ENCODE results near the gene AQP2.

Gene AQP2

DNA sequence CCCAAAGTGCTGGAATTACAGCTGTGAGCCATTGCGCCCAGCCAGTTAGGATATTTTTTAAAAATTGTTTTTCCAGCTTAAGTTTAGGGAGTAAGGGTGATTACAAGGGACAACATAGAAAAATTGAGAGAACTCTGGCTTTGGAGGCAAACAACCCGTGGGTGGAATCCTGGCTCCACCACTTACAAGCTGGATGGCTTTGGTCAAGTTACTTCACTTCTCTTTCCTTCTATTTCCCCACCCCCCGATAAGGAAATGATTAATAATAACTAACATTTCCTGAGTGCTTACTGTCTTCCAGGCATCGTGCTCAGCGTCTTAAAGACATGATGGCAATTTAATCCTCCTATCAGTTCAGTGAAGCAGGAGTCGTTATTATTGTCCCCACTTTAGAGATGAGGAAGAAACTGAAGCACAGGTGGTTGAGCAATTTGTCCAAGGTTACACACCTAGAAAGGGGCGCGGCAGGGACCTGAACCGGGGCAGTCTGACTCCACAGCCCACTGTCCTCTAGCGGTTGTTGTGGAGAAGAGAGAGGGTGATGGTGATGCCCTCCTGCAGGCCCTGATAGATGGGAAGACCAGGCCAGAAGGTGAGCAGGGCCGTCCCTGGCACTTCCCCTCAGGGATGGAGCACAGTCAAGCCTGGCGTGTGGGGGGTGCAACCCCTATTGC lies 30.2 kb upstream of the AQP2 start:
- DNase-seq (ENCODE audit: low read depth in 1 of 2, low spot score in 1 of 2), result no peak

DNA sequence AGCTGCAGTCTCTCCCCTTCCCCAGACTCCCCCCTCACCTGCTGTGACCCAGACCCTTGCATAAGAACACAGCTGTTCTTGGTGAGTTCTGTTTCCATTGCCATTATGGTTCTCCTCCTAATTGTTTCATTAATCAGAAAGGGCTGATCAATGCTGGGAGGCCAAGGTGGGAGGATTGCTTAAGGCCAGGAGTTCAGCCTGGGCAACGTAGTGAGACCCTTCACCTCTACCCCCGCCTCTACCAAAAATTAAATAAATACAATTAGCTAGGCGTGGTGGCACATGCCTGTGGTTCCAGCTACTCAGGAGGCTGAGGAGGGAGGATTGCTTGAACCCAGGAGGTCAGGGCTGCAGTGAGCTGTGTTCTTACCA lies 29.6 kb upstream of the AQP2 start:
- DNase-seq (ENCODE audit: low read depth in 1 of 2, low spot score in 1 of 2), result no peak

DNA sequence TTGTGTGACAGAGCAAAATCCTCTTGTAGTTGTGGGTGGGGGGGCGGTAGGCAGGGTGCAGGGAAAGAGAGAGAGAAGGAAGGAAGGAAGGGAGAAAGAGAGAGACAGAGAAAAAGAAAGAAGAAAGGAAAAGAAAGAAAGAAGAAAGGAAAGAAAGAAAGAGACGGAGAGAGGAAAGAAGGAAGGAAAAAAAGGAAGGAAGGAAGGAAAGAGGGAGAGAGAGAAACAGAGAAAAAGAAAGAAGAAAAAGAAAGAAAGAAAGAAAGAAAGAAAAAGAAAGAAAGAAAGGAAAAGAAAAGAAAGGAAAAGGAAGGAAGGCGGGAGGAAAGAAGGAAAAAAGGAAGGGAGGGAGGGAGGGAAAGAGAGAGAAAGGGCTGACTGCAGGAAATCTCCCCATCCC lies 29.2 kb upstream of the AQP2 start:
- no peak for DNase-seq (ENCODE audit: low read depth in 1 of 2, low spot score in 1 of 2)

DNA sequence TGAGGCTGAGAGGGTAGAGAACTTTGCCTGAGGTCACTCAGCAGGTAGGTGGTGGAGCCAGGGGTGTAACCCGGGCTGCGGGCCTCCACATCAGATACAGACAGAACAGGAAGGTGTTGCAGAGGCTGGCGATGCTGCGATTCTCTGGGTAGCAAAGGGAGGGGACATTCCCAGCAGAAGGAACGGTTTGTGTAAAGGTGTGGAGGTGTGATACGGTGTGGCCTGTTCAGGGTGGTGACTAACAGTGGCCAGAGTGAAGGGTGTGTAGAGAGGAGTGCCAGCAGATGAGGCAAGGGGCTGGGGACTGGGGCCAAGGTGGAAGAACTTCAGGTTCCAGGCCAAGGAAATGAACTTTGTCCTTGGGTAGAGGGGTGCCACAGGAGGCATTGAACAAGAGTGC lies 28.6 kb upstream of the AQP2 start:
- DNase-seq (ENCODE audit: low read depth in 1 of 2, low spot score in 1 of 2), result no peak

DNA sequence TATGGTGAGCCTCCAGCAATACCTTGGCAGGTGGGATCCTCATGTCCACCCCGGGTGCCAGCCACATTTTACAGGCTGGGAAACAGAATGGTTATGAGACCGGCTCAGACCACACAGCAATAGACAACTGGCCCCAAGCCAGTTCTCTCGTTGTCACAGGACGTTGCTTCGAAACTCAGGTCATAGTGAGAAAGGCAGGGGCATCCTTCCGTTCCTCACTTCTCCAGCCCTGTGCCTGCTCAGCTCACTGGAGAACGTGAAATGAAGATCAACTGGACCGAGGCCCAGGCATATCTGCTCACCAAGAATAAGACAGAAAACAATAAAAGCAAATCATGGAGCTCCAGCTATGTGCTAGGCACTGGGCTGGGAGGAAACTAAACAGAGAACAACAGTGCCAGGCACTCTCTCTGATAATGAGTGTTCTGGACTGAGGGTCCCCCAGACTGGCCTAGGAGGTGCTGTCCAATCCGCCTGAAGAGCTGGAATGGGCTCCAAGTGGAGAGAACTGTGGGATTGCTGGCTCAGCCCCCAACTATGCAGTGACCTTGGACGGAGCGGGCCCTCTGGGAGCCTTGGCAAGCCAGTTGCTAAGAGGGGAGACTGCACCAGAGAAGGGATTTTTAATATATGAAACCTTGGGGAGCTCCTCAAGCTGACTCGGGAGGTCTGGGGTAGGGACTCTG lies 28.0 kb upstream of the AQP2 start:
- DNase-seq (ENCODE audit: low read depth in 1 of 2, low spot score in 1 of 2), result no peak

DNA sequence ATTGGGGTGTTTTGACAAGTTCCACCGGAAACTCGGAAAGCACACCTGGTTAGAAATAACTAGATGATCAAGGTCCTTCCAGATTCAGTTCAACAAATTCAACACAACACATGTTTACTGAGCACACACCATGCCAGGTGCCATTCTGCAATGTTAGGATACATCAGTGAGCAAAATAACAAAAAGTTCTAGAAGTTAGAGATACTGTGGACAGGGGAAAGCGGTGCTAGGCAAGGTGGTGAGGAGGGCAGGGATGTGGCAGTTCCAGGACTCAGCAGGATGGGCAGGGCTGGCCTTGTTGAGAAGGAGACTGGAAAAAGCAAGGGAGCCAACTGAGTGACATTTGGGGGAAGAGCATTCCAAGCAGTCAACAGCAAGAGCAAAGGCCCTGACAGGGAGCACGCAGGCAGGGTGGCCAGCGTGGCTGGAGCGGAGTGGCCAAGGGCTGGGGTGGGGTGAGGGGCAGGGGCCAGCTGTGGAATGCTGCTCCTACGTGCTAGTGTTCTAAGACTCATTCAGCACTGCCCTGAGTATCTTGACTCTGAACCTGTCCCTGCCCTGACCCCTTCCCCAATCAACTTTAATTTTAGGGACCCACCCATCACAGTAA lies 27.4 kb upstream of the AQP2 start:
- DNase-seq (ENCODE audit: low read depth in 1 of 2, low spot score in 1 of 2), result no peak

DNA sequence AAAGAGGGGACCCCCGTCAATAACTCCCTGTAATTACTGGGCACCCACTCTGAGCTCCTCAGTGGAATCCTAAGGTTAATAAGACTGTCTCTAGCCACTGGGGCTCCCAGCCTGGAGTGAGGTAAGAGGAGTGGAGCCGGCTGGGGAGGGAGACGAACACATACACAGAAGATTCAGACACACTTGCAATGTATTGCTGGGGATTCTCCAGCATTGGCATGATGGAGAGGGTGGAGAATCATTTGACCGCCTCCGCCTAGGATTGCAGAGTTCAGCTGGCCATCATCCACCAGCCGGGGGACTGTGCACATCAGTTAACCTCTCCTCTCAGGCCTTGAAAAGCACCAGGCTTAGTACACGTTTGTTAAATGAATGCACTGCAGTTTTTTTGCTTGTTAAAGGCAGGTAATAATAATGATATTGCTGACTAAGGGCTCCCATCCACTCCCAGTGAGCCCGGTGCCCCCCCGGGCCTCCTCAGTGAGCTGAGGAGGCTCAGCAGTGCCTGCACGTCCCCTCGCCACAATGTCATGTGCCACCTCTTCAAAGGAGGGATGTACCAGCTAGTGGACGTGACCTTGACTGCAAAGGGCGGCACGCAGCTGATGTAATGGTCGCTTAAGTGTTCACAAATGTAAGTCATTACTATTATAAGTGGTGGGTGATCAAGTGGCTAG lies 26.5 kb upstream of the AQP2 start:
- no peak for DNase-seq (ENCODE audit: low read depth in 1 of 2, low spot score in 1 of 2)

DNA sequence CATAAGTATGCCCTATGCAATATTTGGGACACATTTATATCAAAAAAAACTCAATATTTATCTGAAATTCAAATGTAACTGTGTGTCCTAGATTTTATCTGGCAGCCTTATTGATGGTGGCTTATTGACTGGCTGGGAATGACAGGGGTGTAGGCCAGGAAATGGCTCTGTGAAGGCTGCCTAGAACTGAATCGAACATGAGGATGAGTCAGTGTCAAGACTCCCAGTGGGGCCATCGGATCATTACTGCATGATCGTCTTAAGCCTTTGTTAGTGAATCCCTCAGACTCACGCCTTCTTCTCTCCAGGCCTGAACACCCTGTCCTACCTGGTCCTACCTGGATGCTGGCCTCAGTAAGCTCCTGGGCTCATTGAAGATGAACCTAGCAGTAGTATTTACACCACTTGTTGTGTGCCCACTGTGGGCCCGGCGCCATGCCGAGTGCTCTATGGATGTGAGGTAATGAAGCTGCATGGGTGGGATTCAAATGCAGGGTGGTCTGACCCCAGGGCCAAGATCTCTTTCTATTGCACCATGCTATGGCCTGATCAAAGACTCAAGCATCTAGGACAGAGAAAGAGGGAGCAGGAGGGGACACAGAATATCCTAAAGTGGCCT lies 25.8 kb upstream of the AQP2 start:
- no peak for DNase-seq (ENCODE audit: low read depth in 1 of 2, low spot score in 1 of 2)

DNA sequence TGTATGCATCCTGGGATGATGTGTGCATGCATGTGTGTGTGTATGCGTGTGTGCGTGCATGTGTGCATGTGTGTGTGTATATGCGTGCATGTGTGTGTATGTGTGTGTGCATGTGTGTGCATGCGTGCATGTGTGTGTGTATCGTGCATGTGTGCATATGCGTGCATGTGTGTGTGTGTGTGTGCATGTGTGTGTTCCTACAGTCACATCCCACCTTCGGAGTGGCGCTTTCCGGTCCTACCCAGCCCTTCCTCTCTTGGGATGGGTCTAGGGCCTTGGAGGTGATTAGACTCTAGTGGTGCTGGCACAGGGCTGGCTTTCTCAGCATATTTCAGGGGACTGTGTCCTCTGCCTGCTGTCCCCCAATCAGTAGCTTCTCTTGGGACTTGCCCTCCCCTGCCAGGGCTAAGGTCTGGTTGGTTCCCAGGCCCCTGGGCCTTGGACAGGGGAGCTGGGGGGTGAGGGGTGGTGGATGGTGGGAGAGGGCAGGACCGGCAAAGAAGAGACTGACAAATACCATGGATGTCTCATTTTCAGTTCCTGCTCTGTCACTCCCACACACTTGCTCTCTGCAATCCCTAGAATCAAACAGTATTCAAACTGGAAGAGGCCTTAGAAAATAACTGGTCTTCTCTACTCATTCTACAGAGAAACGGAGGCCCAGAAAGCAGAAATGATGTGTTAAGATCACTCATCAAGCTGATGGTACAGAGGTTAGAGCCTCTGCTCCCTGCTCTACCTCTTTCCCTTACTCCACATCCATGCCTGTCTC lies 24.9 kb upstream of the AQP2 start:
- no peak for DNase-seq (ENCODE audit: low read depth in 1 of 2, low spot score in 1 of 2)

DNA sequence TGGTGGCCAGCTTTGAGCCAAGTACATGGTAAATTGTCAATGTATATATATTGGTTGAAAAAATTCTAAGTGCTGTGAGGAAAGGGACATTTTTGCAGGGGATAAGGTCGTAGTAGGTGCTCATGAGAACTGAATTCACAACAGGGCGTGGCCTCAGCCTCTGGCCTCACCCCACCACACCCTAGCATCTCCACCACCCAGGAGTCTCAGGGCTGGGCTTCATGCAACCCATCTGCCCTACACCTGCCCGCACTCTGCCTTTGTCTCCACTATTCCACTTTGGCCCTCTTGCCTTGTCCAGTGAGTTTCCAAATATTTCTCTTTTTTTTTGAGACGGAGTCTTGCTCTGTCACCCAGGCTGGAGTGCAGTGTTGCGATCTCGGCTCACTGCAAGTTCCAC lies 22.1 kb upstream of the AQP2 start:
- no peak for DNase-seq (ENCODE audit: low read depth in 1 of 2, low spot score in 1 of 2)

DNA sequence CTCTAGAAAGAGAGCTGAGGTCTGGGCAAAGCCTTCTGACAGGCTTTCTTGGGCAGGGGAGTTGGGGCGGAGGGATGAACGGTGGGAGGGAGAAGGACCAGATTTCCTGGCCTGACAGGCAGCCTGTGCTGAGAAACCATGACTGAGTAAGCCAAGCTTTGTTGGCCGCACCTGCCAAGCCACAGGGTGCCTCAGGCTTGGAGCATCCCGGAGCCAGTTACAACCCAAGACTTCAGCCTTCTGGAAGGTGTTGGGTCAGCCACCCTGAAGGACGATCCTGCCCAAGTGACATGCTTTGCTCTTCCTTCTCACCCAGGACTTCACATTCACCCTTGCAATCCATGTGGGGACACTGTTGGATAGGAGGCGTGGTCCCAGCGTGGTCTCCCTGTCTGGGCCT lies 21.0 kb upstream of the AQP2 start:
- no peak for DNase-seq (ENCODE audit: low read depth in 1 of 2, low spot score in 1 of 2)

DNA sequence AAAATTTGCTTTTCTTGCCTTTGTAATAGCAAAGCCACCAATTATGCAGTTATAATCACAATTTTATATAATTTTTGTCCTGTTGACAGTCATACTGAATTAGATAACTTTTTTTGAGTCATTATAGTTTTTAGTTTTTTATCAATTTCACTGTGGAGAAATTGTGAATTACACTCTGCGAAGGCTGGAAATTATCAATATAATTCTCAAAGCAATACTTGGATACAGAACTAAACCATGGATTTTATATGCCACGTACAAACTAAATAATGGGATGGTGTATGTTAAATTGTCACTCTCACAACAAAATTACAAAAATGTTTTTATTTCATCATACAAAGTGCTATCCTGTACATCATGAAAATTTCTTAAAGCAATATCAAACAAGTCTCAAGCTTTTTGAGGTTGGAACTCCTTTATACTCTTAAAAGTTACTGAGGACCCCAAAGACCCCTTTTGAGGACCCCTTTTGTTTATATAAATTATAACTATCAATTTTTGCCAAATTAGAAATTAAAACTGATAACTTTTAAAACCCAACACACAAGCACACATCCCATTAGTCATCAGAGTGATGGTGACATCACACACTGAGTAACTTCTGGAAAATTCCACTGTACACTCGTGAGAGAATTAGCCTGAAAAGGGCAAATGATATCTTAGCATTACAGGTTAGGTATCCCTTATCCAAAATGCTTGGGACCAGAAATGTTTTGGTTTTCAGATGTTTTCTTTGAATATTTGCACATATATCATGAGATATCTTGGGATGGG lies 19.8 kb upstream of the AQP2 start:
- no peak for DNase-seq (ENCODE audit: low read depth in 1 of 2, low spot score in 1 of 2)

DNA sequence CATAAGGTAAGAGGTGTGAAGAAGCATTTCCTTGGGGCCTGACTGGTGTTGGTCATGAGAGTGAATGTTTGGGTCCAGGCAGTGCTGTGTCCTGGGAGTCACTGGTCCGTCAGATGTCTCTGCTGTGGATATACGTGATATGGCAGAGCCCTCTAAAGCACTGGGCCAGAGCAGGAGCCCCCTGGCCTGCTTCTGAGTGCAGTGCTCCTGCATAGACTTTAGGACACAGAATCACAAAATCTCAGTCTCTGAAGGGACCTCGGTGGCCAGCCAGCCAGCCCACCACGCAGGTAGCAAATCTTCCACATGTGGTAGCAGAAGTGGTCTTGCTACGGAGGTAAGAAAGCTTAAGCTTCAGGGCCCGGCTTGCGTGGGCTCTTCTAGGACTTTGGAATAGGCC lies 18.5 kb upstream of the AQP2 start:
- no peak for DNase-seq (ENCODE audit: low read depth in 1 of 2, low spot score in 1 of 2)

DNA sequence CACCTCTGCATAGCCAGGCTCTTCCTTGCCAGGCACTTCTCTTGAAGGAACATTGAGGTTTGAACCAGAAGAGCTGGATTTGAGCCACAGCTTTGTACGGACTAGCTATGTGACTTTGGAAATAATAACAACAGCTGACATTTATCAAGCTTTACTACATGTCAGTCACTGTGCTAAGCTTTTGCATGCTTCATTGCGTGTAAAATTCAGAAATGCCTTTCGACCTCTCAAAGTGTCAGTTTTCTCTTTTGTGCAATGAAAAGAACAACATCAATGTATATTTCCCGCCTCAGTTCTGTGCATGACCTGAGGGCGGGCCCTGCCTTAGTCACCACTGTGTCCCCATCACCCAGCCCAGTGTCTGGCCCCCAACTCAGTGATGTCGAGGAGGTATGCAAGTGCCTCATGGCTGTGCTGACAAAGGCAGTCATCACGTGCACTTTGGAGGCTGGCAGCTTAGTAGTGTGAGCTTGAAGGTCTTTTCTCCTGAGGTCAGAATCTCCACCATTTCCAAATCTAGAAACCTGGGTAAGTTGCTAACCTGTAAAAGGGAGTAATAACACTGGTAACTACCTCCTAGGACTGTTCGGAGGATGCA lies 17.9 kb upstream of the AQP2 start:
- no peak for DNase-seq (ENCODE audit: low read depth in 1 of 2, low spot score in 1 of 2)

DNA sequence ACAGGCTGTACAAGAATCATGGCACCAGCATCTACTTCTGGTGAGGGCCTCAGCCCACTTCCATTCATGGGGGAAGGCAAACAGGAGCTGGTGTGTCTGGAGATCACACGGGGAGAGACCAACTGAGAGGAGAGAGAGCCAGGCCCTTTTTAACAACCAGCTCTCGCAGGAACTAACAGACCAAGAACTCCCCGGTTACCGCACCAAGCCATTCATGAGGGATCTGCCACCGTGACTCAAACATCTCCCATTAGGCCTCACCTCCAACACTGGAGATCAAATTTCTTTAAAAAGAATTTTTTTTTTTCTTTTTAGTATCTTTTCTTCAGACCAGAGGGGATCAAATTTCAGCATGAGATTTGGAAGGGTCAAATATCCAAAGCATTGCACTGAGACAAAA lies 16.7 kb upstream of the AQP2 start:
- DNase-seq (ENCODE audit: low read depth in 1 of 2, low spot score in 1 of 2), result no peak

DNA sequence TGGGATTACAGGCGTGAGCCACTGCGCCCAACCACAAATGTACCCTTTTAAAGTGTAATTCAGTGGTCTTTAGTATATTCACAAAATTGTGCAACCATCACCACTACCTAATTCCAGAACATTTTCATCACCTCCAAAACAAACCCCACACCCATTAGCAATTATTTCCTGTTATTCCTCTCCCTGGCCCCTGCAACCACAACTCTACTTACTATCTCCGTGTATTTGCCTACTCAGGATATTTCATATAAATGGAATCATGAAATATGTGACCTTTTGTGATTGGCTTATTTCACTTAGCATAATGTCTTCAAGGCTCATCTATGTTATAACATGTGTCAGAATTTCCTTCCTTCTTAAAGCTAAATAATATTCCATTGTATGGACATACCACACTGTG lies 16.0 kb upstream of the AQP2 start:
- no peak for DNase-seq (ENCODE audit: low read depth in 1 of 2, low spot score in 1 of 2)

DNA sequence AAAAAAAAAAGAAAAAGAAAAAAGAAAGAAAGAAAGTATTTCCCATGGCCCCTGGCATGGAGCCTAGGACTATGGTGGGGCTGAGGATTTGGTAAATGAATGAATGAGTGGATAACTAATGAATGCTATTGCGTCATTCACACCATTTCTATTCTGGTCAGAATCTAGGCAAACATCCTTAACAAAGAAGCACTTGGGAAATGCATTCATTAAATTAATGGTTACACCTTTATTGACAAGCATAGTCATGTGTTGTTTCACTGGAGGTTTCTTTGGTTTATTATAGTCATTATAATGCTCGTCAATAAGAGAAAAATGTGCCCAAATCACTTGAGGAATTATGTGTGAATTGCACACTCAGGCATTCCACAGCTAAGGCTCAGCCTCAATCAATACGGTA lies 13.6 kb upstream of the AQP2 start:
- DNase-seq (ENCODE audit: low read depth in 1 of 2, low spot score in 1 of 2), result no peak

DNA sequence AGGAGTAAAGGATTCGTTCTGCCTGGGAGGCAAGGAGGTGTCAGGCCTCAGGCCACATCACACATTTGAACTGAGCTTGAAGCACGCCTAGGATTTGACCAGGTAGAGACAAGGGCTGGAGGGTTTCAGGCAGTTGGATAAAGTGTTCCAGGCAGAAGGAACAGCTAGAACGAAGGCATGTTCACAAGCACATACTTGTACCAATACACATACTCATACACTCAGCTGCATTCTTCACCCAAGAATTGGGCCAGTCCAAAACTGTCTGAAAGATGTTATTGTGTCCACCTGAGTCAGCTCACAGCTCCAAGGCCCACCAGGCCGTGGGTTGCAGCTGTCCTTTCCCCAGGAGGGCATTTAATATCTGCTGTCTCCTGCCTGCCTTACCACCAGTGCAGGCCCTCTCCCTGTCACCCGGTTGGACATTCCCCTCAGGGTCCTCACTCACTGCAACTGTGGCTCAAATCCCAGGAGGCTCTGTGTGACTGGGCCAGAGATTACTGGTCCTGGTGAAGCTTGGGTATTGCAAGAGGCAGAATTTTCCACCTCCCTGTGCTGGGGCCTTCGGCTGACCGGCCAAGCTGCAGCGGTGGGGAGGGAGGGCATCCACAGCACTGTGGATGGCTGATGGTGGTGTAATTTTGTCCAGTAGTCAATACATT lies 12.8 kb upstream of the AQP2 start:
- no peak for DNase-seq (ENCODE audit: low read depth in 1 of 2, low spot score in 1 of 2)

DNA sequence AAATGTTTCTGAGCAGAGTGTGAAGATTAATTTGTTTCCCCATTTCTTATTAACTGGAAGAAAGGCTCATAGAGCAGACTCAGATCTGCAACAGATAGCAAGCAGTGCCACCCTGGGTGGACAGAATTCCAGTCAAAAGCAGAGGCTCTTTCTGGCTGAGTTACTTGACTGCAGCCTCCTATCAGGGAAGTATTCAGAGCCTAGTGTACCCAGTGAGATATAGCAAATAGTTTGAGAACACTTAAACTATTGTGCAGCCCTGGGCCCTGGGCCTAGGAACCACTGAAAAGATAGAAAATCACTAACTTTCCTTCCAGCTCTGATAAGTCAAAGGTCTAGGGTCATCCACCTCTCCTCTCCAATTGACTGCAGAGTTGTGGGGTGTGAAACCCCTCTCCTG lies 11.2 kb upstream of the AQP2 start:
- DNase-seq (ENCODE audit: low read depth in 1 of 2, low spot score in 1 of 2), result no peak
